Stimulated activated memory B cell treated with anti-CD40 and anti-IgM and Interleukin-4, amounts not matched to agents 10 μg/mL and 1 μg/mL and 100 μg/mL, for 72 hours (primary cell): ENCODE data around the gene ANKRD11.
A peak's percentile ranks its signal among the peaks of the same experiment; 100 is the strongest.

Experiments used
- ATAC-seq: fragments of 150-1000 bp; cut with Tn5 transposase; 2 replicates; pipeline ENCODE4 v1.10.0; 2021
- H3K27ac Mint-ChIP-seq: one replicate; pipeline ENCODE4 v1.8.0; 2022; ENCODE audit warnings: mild to moderate bottlenecking, mixed read lengths
- H3K27me3 Mint-ChIP-seq: one replicate; pipeline ENCODE4 v1.8.0; 2022; ENCODE audit warnings: mixed read lengths
- H3K36me3 Mint-ChIP-seq: one replicate; pipeline ENCODE4 v1.8.0; 2022; ENCODE audit warnings: mixed read lengths
- H3K4me1 Mint-ChIP-seq: one replicate; pipeline ENCODE4 v1.8.0; 2022; ENCODE audit warnings: mixed read lengths
- H3K4me3 Mint-ChIP-seq: one replicate; pipeline ENCODE4 v1.8.0; 2022; ENCODE audit warnings: mild to moderate bottlenecking, moderate library complexity, mixed read lengths
- H3K9me3 Mint-ChIP-seq: one replicate; pipeline ENCODE4 v1.8.0; 2022; ENCODE audit warnings: mixed read lengths

Gene ANKRD11

GRCh38 chr16:89349947-89350633, 140.3 kb downstream of the ANKRD11 start:
- Mint-ChIP-seq H3K27ac (peak overlapping the region; percentile 1), H3K27me3 (no peaks in the 10 kb centered on the region), H3K36me3 (peaks cover 30% of the 10 kb centered on the region), H3K4me3 (no peak overlapping the region), H3K4me1 (peaks cover 81% of the 10 kb centered on the region), H3K9me3 (no peaks in the 10 kb centered on the region)
- ATAC-seq = no peak

DNA sequence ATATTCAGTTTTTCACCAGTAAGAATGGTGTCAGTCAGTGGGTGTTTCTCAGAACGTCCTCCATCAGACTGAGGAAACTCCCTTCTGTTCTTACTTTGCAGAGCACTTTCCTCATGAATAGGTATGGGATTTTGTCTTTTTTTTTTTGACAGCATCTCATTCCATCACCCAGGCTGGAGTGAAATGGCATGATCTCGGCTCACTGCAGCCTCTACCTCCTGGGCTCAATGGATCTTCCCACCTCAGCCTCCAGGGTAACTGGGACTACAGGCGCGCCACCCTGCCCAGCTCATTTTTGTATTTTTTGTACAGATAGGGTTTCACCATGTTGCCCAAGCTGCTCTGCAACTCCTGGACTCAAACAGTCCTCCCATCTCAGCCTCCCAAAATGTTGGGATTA, 142.6 kb downstream of the ANKRD11 start:
- no peaks in the 10 kb centered on the region for H3K27me3 Mint-ChIP-seq
- no peak overlapping the region for H3K4me3 Mint-ChIP-seq
- H3K36me3 Mint-ChIP-seq = peaks cover 37% of the 10 kb centered on the region
- no peak overlapping the region for H3K27ac Mint-ChIP-seq
- peaks cover 82% of the 10 kb centered on the region for H3K4me1 Mint-ChIP-seq
- H3K9me3 Mint-ChIP-seq = no peaks in the 10 kb centered on the region
- ATAC-seq = no peak

GRCh38 chr16:89346869-89347268, 143.5 kb downstream of the ANKRD11 start:
- Mint-ChIP-seq H3K4me3 (no peak overlapping the region), H3K4me1 (peaks cover 77% of the 10 kb centered on the region), H3K27ac (no peak overlapping the region), H3K9me3 (no peaks in the 10 kb centered on the region), H3K27me3 (no peaks in the 10 kb centered on the region), H3K36me3 (peaks cover 37% of the 10 kb centered on the region)
- no peak for ATAC-seq

DNA sequence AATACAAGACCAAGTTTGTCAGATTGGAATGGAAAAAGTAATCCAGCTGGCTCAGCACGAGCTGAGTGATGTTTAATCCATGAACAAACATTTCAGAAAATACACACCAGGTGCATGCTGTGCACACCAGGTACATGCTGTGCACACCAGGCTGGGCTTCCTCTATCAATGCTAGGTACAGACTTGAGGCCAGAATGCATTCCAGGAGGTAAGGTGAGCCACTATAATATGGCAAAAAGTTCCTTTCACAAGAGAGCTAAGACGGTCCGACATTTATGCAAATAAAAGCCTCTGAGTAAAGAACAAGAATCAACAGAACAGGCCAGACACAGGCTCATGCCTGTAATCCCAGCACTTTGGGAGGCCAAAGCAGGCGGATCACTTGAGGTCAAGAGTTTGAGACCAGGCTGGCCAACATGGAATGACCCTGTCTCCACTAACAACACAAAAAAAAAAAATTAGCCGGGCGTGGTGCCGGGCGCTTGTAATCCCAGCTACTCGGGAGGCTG, 144.7 kb downstream of the ANKRD11 start:
- peaks cover 74% of the 10 kb centered on the region for H3K4me1 Mint-ChIP-seq
- ATAC-seq = no peak
- no peak overlapping the region for H3K27ac Mint-ChIP-seq
- peaks cover 27% of the 10 kb centered on the region for H3K36me3 Mint-ChIP-seq
- H3K4me3 Mint-ChIP-seq = no peak overlapping the region
- H3K27me3 Mint-ChIP-seq = no peaks in the 10 kb centered on the region
- no peaks in the 10 kb centered on the region for H3K9me3 Mint-ChIP-seq

DNA sequence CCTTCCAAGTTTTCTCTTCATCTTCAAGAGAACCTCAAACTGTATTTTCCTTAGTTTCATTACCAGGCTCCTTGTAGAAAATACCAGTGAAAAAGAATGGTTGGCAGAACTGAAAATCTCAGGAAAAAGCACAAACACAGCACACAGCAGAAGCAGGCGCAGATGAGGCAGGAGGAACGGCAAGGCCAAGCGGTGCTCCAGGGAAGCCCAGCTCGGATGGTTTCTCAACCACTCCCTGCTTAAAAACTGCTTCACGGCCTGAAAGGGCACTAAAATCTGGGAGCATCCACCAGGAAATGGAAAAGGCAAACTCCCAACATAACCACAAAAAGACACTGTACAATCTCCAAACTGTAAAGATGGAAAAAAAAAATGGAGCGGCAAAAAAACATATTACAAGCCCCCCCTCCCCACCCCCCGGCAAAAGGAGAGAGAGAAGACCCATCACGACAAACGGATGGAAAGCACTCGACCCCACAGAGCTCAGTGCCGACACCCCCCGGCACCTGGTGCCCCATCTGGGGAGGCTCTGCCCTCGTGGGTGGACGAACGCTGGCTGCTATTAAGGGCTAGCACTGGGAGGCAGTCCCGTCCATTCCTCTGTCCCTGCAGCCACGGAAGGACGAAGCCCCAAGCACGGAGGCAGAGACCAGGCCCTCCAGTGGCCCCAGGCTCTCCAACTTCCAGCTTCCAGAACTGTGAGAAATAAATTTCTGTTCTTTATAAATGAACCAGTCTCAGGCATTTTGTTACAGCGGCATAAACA, 145.3 kb downstream of the ANKRD11 start:
- peaks cover 73% of the 10 kb centered on the region for H3K4me1 Mint-ChIP-seq
- no peaks in the 10 kb centered on the region for H3K27me3 Mint-ChIP-seq
- ATAC-seq = no peak
- H3K27ac Mint-ChIP-seq = no peak overlapping the region
- H3K9me3 Mint-ChIP-seq = no peaks in the 10 kb centered on the region
- H3K36me3 Mint-ChIP-seq = peaks cover 20% of the 10 kb centered on the region
- no peak overlapping the region for H3K4me3 Mint-ChIP-seq

GRCh38 chr16:89344458-89344834, 145.9 kb downstream of the ANKRD11 start:
- Mint-ChIP-seq H3K9me3 (no peaks in the 10 kb centered on the region), H3K27ac (no peak overlapping the region), H3K4me3 (no peak overlapping the region), H3K27me3 (no peaks in the 10 kb centered on the region), H3K36me3 (peaks cover 20% of the 10 kb centered on the region), H3K4me1 (peaks cover 71% of the 10 kb centered on the region)
- no peak for ATAC-seq

GRCh38 chr16:89343501-89344457, 146.6 kb downstream of the ANKRD11 start:
- Mint-ChIP-seq H3K4me3 (no peak overlapping the region), H3K27me3 (no peaks in the 10 kb centered on the region), H3K4me1 (peaks cover 73% of the 10 kb centered on the region), H3K36me3 (peaks cover 20% of the 10 kb centered on the region), H3K27ac (no peak overlapping the region), H3K9me3 (no peaks in the 10 kb centered on the region)
- no peak for ATAC-seq

- H3K36me3 Mint-ChIP-seq = peaks cover 20% of the 10 kb centered on the region
- no peaks in the 10 kb centered on the region for H3K27me3 Mint-ChIP-seq
- peaks cover 73% of the 10 kb centered on the region for H3K4me1 Mint-ChIP-seq
- no peak overlapping the region for H3K27ac Mint-ChIP-seq
- no peaks in the 10 kb centered on the region for H3K9me3 Mint-ChIP-seq
- no peak for ATAC-seq
- H3K4me3 Mint-ChIP-seq = no peak overlapping the region
Observed at GRCh38 chr16:89341697-89342694, 148.4 kb downstream of the ANKRD11 start.

- H3K4me3 Mint-ChIP-seq = no peak overlapping the region
- H3K4me1 Mint-ChIP-seq = peaks cover 71% of the 10 kb centered on the region
- no peak overlapping the region for H3K27ac Mint-ChIP-seq
Observed at GRCh38 chr16:89341279-89341678, 149.1 kb downstream of the ANKRD11 start.

DNA sequence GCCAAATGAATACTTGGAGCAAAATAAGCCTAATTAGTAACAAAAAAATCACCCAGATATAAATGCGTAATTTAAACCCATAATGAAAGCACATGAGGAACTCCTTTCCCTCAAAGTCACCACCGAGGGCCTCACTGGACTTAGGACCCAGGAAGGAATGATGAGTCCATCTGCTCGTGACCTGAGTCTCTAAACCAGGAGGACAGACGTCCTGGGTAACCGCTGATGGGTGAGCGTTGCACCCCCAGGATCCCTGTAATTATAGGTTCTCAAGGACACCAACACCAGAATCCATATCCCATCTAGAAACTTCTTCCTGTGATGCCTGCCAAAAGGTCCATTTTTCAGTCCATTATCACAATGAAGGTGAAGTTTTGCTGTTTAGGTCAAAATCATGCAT, 151.5 kb downstream of the ANKRD11 start:
- H3K36me3 Mint-ChIP-seq = peaks cover 6% of the 10 kb centered on the region
- H3K4me1 Mint-ChIP-seq = peaks cover 71% of the 10 kb centered on the region
- H3K4me3 Mint-ChIP-seq = no peak overlapping the region
- no peaks in the 10 kb centered on the region for H3K9me3 Mint-ChIP-seq
- no peaks in the 10 kb centered on the region for H3K27me3 Mint-ChIP-seq
- H3K27ac Mint-ChIP-seq = no peak overlapping the region
- no peak for ATAC-seq

More at GRCh38 chr16:89341279-89341678, 149.1 kb downstream of the ANKRD11 start:
- H3K27me3 Mint-ChIP-seq = no peaks in the 10 kb centered on the region
- no peaks in the 10 kb centered on the region for H3K9me3 Mint-ChIP-seq
- peaks cover 13% of the 10 kb centered on the region for H3K36me3 Mint-ChIP-seq
- ATAC-seq = no peak

GRCh38 chr16:89337965-89338364, 152.4 kb downstream of the ANKRD11 start:
- Mint-ChIP-seq H3K27ac (no peak overlapping the region), H3K9me3 (no peaks in the 10 kb centered on the region), H3K36me3 (no peaks in the 10 kb centered on the region), H3K4me3 (no peak overlapping the region), H3K27me3 (no peaks in the 10 kb centered on the region), H3K4me1 (peaks cover 71% of the 10 kb centered on the region)
- no peak for ATAC-seq

DNA sequence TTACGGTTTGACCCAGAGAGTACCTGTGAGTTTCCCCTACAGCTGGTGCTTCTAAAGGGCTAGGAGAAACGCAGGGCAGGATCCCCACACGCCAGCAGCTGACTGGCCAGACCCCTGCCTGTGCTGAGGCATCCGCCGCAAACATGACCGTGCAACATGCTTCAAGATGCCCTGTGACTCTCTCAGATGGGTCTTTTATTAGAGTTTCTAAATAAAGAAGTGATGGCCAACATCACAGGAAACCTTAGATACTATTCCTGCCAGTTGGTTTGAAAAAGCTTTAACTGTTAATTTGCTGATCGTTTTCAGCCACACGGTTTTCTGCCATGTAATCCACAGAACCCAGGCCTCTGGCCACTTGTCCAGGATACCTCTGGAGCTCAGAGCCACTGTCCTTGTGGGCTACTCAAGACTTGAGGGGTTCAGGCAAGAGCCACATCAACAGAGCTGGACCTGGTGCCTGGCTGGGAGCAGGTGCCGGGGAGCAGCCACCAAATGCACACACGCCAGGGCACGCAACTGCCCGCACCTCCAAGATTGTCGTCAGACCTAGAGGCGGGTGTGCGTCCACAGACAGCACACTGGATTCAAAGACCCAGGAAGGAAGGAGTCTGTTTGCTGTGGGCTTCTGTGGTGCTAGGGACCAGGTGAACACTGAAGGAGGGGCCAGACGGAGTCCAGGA, 154.4 kb downstream of the ANKRD11 start:
- no peak overlapping the region for H3K4me3 Mint-ChIP-seq
- peaks cover 83% of the 10 kb centered on the region for H3K4me1 Mint-ChIP-seq
- no peaks in the 10 kb centered on the region for H3K9me3 Mint-ChIP-seq
- H3K36me3 Mint-ChIP-seq = no peaks in the 10 kb centered on the region
- no peak overlapping the region for H3K27ac Mint-ChIP-seq
- H3K27me3 Mint-ChIP-seq = no peaks in the 10 kb centered on the region
- no peak for ATAC-seq

DNA sequence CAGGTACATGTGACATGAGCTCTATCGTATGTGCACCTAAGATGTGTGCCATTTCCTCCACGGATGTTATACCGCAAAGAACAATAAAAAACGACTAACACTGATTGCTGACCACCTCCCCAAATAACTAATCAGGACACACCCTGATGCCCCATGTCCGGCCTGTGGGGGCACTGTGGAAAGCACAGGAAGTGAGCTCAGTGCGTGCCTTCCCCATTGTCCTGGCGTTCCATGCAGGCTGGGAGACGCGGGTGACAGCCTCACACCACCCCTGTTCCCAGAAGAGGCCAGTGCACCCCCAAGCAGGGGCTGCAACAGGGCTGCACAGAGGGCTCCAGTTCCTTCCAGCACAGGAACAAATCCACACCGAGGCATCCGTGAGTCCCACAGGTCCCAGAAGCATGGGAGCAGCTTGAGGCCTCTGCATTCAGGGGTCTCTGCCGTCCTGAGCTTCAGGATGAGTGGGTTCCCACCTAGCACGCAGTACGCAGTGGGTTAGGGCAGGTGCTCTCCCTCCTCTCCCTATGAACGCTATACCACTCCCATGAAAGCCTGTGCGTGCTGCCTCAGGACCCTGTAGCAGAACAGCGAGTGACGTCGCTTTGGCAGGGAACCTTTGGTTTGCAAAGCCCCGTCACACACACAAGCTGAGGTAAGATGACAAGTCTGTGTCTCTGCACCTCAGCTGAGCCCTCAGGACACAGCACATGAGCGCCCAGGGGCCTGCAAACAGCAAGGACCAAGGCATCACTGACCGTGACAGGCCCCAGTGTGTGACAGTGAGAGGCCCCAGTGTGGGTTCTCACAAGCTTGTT, 155.2 kb downstream of the ANKRD11 start:
- H3K27ac Mint-ChIP-seq = no peak overlapping the region
- H3K36me3 Mint-ChIP-seq = no peaks in the 10 kb centered on the region
- no peaks in the 10 kb centered on the region for H3K27me3 Mint-ChIP-seq
- peaks cover 80% of the 10 kb centered on the region for H3K4me1 Mint-ChIP-seq
- H3K9me3 Mint-ChIP-seq = no peaks in the 10 kb centered on the region
- no peak for ATAC-seq
- H3K4me3 Mint-ChIP-seq = no peak overlapping the region
